ENCODE data around the gene RAX2.

RAX2 gene

DNA sequence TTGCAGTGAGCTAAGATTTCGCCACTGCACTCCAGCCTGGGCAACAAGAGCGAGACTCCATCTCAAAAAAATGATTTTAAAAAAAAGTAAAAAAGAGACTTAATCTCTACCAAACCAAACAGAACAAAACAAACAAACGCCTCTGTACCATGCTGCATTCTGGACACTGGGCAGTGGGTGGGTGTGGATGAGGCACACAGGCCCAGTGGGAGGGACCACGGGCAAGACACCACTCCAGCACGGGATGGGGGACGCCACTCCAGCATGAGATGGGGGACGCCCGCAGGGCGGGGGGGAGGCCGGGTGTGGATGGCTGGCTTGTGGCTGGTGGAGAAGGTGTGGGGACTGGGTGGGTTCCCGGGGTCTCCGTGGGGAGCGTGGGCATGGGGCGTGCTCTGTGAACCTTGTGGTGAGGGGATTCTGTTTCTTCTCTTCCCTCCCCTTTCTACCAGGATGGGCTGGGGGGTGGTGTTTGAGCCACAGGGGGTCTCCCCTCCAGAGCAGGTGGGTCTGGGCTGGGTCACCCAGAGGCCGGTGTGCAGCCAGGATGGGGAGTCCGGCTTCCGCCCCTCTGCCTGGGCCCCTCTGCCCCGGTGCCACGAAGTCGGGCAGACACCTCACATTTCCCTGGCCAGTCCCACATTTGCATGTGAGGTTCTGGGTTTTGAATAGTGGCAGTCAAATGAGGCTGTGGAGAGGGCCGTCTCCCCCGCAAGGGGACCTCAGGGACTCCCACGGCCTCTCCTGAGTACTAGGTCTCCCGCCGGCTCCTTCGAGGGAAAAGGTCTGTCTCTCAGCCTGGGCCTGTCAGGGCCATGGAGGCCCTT lies 38.1 kb upstream of the RAX2 start:
- TF ChIP-seq POLR2A (IDR thresholded peaks at IDR 0.05; ENCODE audit: low read depth, low read length): no peak
- no peak for TF ChIP-seq POLR2AphosphoS5 (IDR thresholded peaks at IDR 0.05; ENCODE audit: low read depth, low read length)
- peak; percentile 71 for FAIRE-seq
- DNase-seq (ENCODE audit: insufficient read length): no peak

DNA sequence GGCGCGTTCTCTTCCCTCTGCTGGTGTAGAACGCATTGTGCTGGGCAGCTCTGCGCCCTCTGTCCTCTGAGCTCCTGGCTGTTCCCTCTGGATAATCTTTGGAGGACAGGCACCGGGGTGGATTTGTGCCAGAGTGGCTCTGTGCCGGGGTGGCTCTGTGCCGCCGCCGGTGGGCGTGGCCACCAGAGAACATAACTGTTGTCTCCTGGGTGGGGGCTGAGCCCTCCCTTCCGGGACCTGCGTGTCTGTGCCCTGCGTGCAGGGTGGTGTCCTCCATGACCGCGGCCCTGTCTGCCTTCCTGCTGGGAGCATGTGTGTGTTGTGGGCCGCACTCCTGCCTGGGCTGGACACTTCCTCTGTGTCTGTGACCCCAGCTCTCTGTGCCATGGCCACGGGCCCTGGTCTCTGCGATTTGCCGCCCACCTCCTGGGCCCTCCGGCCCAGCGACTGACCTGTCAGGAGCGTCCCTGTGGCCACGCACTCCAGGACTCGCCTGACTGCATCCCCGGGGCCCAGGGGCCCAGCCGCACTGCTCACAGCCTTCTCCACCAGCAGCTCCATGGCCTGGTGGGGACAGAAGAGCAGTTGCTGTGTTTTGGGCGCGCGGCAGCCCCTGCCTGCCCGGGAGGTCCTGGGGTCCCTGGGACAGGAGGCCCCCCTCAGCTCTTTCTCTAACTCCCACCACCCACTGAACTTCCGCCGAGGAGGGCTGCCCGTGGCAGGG lies 36.6 kb upstream of the RAX2 start:
- FAIRE-seq (no peak), DNase-seq (ENCODE audit: insufficient read length) (no peak)
- no peak for TF ChIP-seq POLR2A (IDR thresholded peaks at IDR 0.05; ENCODE audit: low read depth, low read length)
- TF ChIP-seq POLR2AphosphoS5 (IDR thresholded peaks at IDR 0.05; ENCODE audit: low read depth, low read length): no peak
- TF ChIP-seq TAF1 (IDR thresholded peaks at IDR 0.05; ENCODE audit: borderline replicate concordance, low read depth, low read length): no peak

DNA sequence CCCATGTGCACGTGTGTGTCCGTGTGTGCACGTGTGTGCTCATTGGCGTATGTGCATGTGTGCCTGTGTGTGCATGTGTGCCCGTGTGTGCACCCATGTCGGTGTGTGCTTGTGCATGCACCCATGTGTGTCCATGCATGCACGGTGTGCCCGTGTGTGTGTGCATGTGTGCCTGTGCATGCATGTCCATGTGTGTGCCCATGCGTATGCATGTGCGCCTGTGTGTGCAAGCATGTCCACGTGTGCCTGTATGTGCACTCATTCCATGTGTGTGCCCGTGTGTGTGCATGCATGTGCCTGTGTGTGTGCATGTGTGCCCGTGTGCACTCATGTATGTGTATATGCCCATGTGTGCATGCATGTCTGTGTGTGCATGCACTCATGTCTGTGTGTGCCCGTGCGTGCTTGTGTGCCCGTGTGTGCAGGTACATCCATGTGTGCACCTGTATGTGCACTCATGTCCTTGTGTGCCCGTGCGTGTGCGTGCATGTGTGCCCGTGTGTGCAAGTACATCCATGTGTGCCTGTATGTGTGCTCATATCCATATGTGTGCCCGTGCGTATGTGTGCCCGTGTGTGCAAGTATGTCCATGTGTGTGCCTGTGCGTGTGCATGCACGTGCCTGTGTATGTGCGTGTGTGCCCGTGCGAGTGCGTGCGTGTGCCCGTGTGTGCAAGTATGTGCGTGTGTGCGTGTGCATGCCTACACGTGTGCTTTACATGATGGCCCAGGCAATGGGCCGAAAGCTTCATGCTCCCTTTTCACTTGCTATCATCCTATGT lies 35.7 kb upstream of the RAX2 start:
- DNase-seq (ENCODE audit: insufficient read length): no peak
- TF ChIP-seq POLR2AphosphoS5 (IDR thresholded peaks at IDR 0.05; ENCODE audit: low read depth, low read length): no peak; the same call in 1 of the 2 replicates
- TF ChIP-seq TAF1 (IDR thresholded peaks at IDR 0.05; ENCODE audit: borderline replicate concordance, low read depth, low read length): no peak
- TF ChIP-seq POLR2A (IDR thresholded peaks at IDR 0.05; ENCODE audit: low read depth, low read length): no peak

DNA sequence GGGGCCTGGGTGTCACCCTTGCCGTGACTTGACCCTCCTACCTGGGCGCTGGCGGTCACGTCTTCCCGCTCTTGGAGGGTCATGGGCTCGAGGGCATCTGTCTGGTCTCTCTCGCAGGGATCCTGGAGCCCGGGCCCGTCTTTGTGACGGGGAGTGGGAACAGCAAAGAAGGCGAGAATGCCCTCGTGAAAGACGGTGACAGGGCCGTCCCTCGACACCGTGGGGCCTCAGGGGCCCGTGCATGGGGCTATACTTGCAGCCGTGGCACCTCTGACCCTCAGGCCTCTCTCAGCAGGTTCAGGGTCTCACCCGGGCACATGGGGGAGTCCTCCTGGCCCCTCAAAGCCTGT lies 35.1 kb upstream of the RAX2 start:
- DNase-seq (ENCODE audit: insufficient read length) (no peak), FAIRE-seq (no peak)
- TF ChIP-seq POLR2A (IDR thresholded peaks at IDR 0.05; ENCODE audit: low read depth, low read length) (no peak), TAF1 (IDR thresholded peaks at IDR 0.05; ENCODE audit: borderline replicate concordance, low read depth, low read length) (no peak), POLR2AphosphoS5 (IDR thresholded peaks at IDR 0.05; ENCODE audit: low read depth, low read length) (no peak)

More for the DNA sequence above, 35.7 kb upstream of the RAX2 start:
- FAIRE-seq: no peak

DNA sequence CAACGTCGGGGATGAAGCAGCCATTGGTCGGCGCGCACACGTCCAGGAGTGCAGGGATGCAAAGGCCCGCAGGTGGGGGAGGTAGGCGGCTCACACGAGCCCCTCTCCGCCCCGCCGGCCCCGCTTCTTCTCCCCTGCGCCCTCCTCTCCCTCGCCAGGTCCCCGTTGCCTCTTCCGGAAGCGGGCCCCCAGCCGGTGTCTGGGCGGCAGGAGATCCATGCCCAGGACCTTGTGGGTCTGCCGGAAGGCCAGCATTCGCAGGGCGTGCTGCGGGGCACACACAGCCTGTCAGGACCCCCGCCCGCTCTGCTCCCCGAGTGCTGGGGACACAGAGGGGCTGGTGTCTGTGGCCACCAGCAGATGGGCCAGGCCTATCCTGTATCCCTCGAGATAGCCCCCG lies 33.8 kb upstream of the RAX2 start:
- TF ChIP-seq POLR2A (IDR thresholded peaks at IDR 0.05; ENCODE audit: low read depth, low read length) (no peak), TAF1 (IDR thresholded peaks at IDR 0.05; ENCODE audit: borderline replicate concordance, low read depth, low read length) (no peak), POLR2AphosphoS5 (IDR thresholded peaks at IDR 0.05; ENCODE audit: low read depth, low read length) (no peak)
- FAIRE-seq (no peak), DNase-seq (ENCODE audit: insufficient read length) (no peak)

DNA sequence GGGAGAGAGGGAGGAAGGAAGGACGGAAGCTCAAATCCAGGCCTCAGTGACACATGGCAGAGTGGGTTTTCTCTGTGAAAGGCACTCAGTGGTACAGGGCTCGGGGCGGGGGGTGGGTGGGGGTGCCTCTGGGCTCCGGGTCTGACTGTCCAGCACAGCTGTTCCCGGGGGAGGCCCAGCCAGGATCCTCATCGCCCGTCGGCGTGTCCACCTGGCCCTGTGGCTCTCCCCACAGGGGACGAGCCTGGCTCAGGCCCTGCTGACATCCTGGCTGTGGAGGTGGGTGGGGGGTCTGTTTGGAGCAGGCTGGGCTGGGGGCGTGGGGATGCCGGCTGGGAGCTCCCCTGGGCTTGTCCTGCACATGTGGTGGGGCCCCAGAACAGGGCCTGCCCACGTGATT lies 32.4 kb upstream of the RAX2 start:
- TF ChIP-seq POLR2A (IDR thresholded peaks at IDR 0.05; ENCODE audit: low read depth, low read length) (no peak), TAF1 (IDR thresholded peaks at IDR 0.05; ENCODE audit: borderline replicate concordance, low read depth, low read length) (no peak), POLR2AphosphoS5 (IDR thresholded peaks at IDR 0.05; ENCODE audit: low read depth, low read length) (no peak)
- DNase-seq (ENCODE audit: insufficient read length) (no peak), FAIRE-seq (no peak)

DNA sequence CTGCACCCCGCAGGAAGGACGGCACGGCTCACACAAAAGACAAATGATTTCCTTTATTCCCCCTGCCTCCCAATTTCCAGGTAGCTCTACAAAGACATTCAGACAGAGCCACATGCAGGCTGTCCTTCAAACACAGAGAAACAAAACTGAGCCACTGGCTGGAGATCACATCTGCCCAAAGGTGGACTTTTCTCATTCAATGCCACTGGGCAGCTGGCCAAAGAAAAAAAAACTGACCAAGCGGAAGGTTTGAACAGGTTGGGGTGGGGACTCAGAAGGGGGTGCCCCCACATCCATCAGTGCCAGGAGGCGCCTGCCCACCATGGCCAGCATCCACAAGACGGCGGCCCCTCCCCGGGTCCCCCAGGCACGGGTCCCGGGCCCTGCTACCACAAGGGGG lies 32.0 kb upstream of the RAX2 start:
- DNase-seq (ENCODE audit: insufficient read length) (no peak), FAIRE-seq (no peak)
- TF ChIP-seq TAF1 (IDR thresholded peaks at IDR 0.05; ENCODE audit: borderline replicate concordance, low read depth, low read length): no peak
- TF ChIP-seq POLR2AphosphoS5 (IDR thresholded peaks at IDR 0.05; ENCODE audit: low read depth, low read length): no peak
- no peak for TF ChIP-seq POLR2A (IDR thresholded peaks at IDR 0.05; ENCODE audit: low read depth, low read length)

DNA sequence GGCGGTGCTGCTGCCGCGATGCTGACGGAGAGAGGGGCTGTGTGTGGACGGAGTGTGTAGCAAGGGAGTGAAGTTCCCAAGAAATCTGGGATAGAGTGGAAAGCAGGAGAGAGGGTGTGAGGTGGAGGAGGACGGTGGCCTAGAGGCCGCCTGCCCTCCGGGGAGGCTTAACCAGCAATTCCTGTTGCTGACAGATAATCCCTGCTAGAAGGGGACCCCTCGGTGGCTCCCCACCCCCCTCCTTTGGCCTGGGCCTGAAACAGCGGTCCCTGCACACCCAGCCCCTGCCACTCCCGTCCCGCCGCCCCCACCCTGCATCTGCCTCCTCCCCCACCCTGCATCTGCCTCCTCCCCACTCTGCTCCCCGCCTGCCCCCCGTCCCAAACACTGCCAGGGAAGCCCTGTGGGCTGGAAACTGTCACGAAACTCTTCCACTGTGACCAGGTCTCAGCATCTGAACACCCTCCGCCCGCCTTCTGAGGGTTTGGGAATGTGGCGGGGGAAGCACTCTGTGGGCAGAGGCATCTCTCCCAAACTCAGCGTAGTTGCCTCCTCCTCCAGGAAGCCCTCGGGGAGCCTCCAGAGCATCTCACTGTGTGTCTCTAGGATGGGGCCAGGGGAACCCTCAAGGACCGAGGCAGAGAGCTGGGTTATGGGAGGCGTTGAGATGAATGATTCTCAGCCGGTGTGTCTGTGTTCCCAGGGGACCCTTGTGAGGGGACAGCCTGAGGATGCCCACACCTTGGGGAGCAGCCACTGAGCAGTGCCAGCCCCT lies 31.3 kb upstream of the RAX2 start:
- TF ChIP-seq TAF1 (IDR thresholded peaks at IDR 0.05; ENCODE audit: borderline replicate concordance, low read depth, low read length) (no peak), POLR2A (IDR thresholded peaks at IDR 0.05; ENCODE audit: low read depth, low read length) (no peak), POLR2AphosphoS5 (IDR thresholded peaks at IDR 0.05; ENCODE audit: low read depth, low read length) (no peak)
- DNase-seq (ENCODE audit: insufficient read length) (no peak), FAIRE-seq (no peak)

DNA sequence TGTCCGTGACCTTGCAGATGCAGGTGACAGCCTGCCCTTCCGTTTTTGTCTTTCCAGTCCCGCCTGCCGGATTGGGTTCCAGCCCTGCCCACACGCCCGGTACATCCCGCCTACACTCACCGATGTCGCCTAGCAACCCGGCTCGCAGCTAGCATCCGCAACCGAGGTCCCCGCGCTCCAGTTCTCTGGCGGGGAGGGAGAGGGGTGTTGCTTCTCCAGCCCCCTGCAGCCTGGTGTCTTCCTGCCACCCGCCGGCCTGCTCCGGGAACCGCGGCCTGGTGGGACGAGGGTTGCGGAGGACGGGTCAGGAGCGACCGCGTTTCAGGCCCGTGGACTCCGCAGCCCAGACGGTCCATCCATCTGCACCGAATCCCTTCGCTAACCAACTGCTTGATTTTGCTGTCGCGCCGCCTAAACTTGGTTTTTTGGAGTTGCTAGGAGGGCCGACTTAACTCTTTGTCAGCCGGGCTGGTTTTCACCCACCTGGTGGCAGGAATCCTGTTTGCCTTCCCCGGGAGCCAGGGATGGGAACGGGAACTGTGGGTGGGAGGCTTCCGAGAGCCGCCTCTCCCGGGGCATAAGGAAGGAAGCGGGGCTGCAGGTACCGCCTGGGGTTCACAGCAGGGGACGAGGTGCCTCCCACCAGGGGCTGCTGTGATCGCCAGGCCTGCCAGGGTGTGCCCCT lies 29.5 kb upstream of the RAX2 start:
- FAIRE-seq (no peak), DNase-seq (ENCODE audit: insufficient read length) (no peak)
- TF ChIP-seq TAF1 (IDR thresholded peaks at IDR 0.05; ENCODE audit: borderline replicate concordance, low read depth, low read length) (no peak), POLR2A (IDR thresholded peaks at IDR 0.05; ENCODE audit: low read depth, low read length) (no peak), POLR2AphosphoS5 (IDR thresholded peaks at IDR 0.05; ENCODE audit: low read depth, low read length) (no peak)

DNA sequence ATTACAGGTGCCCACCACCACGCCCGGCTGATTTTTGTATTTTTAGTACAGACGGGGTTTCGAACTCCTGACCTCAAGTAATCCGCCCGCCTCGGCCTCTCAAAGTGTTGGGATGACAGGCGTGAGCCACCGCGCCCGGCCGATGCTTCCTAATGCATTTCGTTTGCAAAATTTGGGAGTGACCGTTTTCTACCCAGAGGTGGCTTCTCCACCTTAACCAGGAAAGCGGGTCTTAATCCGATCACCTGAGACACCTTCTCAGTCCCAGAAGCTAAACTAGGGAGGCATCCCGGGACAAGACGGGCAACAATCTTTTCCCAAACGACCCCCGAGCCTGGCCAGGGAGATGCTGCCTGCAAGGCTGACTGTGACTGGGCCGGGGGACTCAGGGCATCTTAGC lies 29.0 kb upstream of the RAX2 start:
- DNase-seq (ENCODE audit: insufficient read length) (no peak), FAIRE-seq (no peak)
- no peak for TF ChIP-seq POLR2AphosphoS5 (IDR thresholded peaks at IDR 0.05; ENCODE audit: low read depth, low read length)
- no peak for TF ChIP-seq POLR2A (IDR thresholded peaks at IDR 0.05; ENCODE audit: low read depth, low read length)
- no peak for TF ChIP-seq TAF1 (IDR thresholded peaks at IDR 0.05; ENCODE audit: borderline replicate concordance, low read depth, low read length)
